Endothelial cell of umbilical vein (primary cell): ENCODE data around the gene C10orf71. TPM values are rescaled to one million over a fixed set of nuclear protein-coding genes. Genes with fewer than 3 reads are reported as not detected.

Experiments
- BruUV-seq: library from RNA; stranded (reverse); fragments of 400-500 nt; replicated peaks from 2 replicates; lab custom pipeline; 2021; lab: Mats Ljungman, UMichigan
- CTCF ChIA-PET: fragments of 300-600, 350-600 bp; sonication (Branson Sonifier 250); formaldehyde crosslinking; loops from one replicate; lab custom pipeline; 2021; ENCODE audit warnings: antibody characterized with exemption, inconsistent platforms; lab: Charles Lee
- POLR2A ChIA-PET: fragments of 300-600, 350-600 bp; sonication (Branson Sonifier 250); formaldehyde crosslinking; loops from one replicate; lab custom pipeline; 2021; ENCODE audit warnings: antibody characterized with exemption, inconsistent platforms; lab: Charles Lee
- DNase-seq: peaks from one replicate; pipeline ENCODE4 v3.0.0-alpha.2; 2011; ENCODE audit warnings: low read depth, low spot score
- FAIRE-seq: peaks from 2 replicates; lab custom pipeline; 2011; peaks lifted over from hg19 to GRCh38; lab: Jason Lieb, UNC
- H2AFZ ChIP-seq: 2 replicates; pipeline ENCODE4 v1.6.0; 2012; ENCODE audit warnings: low read depth, low read length, control low read depth, inconsistent platforms
- H3K27ac ChIP-seq: 2 replicates; pipeline ENCODE4 v1.5.1; 2011; ENCODE audit warnings: low read depth, mild to moderate bottlenecking, control low read depth, low read length, moderate library complexity; ENCODE audit not compliant: insufficient read depth
- H3K27me3 ChIP-seq, 2 experiments: 2 replicates each; pipeline versions ENCODE4 v1.6.0 to v1.6.1; 2011; ENCODE audit warnings: low read length in 2 of 2, mixed read lengths in 1 of 2; ENCODE audit not compliant: control insufficient read depth in 2 of 2, insufficient read depth in 2 of 2
- H3K36me3 ChIP-seq, 2 experiments: 2 replicates in 1 of 2; 3 replicates in 1 of 2; pipeline ENCODE4 v1.5.1; 2011; ENCODE audit warnings: low read length in 2 of 2, mild to moderate bottlenecking in 1 of 2, moderate library complexity in 1 of 2; ENCODE audit not compliant: control insufficient read depth in 2 of 2, insufficient read depth in 2 of 2; ENCODE audit errors: extremely low read depth in 1 of 2
- H3K4me1 ChIP-seq: 3 replicates; pipeline ENCODE4 v1.5.1; 2011; ENCODE audit warnings: mild to moderate bottlenecking, low read length; ENCODE audit not compliant: control insufficient read depth, insufficient read depth; ENCODE audit errors: extremely low read depth
- H3K4me2 ChIP-seq: 2 replicates; pipeline ENCODE4 v1.6.1; 2011; ENCODE audit warnings: low read length, control low read depth, mixed read lengths; ENCODE audit not compliant: insufficient read depth
- H3K4me3 ChIP-seq, 3 experiments: fragments of 200-600 bp in 1 of 3; sonication (generic), shearing (Covaris generic) in 1 of 3; replicated peaks in 1 of 3; 2 replicates each; pipeline ENCODE4 v1.5.1; 2011 to 2016; ENCODE audit warnings: control low read depth in 3 of 3, low read length in 3 of 3, mild to moderate bottlenecking in 2 of 3, inconsistent platforms in 1 of 3, low read depth in 1 of 3, moderate library complexity in 1 of 3; ENCODE audit not compliant: insufficient read depth in 1 of 3
- H3K79me2 ChIP-seq: 2 replicates; pipeline ENCODE4 v1.6.0; 2012; ENCODE audit warnings: low read length, inconsistent platforms; ENCODE audit not compliant: control insufficient read depth, insufficient read depth
- H3K9ac ChIP-seq: replicated peaks from 2 replicates; pipeline ENCODE3; 2011; ENCODE audit warnings: low read length, control low read depth; ENCODE audit not compliant: insufficient read depth; ENCODE audit errors: extremely low read depth
- H3K9me1 ChIP-seq: replicated peaks from 3 replicates; pipeline ENCODE4 v1.6.0; 2011; ENCODE audit warnings: mild to moderate bottlenecking, low read length; ENCODE audit not compliant: control insufficient read depth, insufficient read depth; ENCODE audit errors: extremely low read depth
- H3K9me3 ChIP-seq: replicated peaks from 2 replicates; pipeline ENCODE4 v1.5.1; 2012; ENCODE audit warnings: low read length, inconsistent platforms; ENCODE audit not compliant: control insufficient read depth, insufficient read depth
- H4K20me1 ChIP-seq: replicated peaks from 2 replicates; pipeline ENCODE3; 2011; ENCODE audit warnings: mild to moderate bottlenecking, low read length; ENCODE audit not compliant: control insufficient read depth, insufficient read depth; ENCODE audit errors: extremely low read depth
- CTCF ChIP-seq, 2 donors: IDR thresholded peaks; 1 replicate in 1 of 2; 2 replicates in 1 of 2; pipeline ENCODE4 v1.5.1; 2011; ENCODE audit warnings: low read length in 2 of 2, mild to moderate bottlenecking in 2 of 2, moderate library complexity in 2 of 2, control low read depth in 1 of 2, inconsistent platforms in 1 of 2, low read depth in 1 of 2; ENCODE audit not compliant: insufficient read depth in 1 of 2; ENCODE audit errors: extremely low read depth in 1 of 2
- EZH2 ChIP-seq: IDR thresholded peaks from 2 replicates; pipeline ENCODE4 v1.6.1; 2012; ENCODE audit warnings: borderline replicate concordance, low read depth, mild to moderate bottlenecking, moderate library complexity, low read length, inconsistent platforms; ENCODE audit not compliant: severe bottlenecking
- FOS ChIP-seq: IDR thresholded peaks from 2 replicates; pipeline ENCODE4 v1.6.1; 2011; ENCODE audit warnings: mild to moderate bottlenecking, low read length, moderate library complexity, borderline replicate concordance; ENCODE audit not compliant: insufficient read depth
- GATA2 ChIP-seq: IDR thresholded peaks from 2 replicates; pipeline ENCODE4 v1.7.0; 2011; ENCODE audit warnings: low read depth, mild to moderate bottlenecking, moderate library complexity, mixed read lengths, low read length; ENCODE audit not compliant: insufficient read length, insufficient read depth
- JUN ChIP-seq: IDR thresholded peaks from 2 replicates; pipeline ENCODE4 v1.6.1; 2011; ENCODE audit warnings: borderline replicate concordance, low read depth; ENCODE audit not compliant: insufficient read length, insufficient read depth
- MAX ChIP-seq: IDR thresholded peaks from 2 replicates; pipeline ENCODE4 v1.6.1; 2011; ENCODE audit not compliant: insufficient read depth, insufficient read length
- MYC ChIP-seq: IDR thresholded peaks from one replicate; pipeline ENCODE4 v1.6.1; 2011; ENCODE audit warnings: mild to moderate bottlenecking, low read depth, low read length
- POLR2A ChIP-seq: IDR thresholded peaks from 2 replicates; pipeline ENCODE4 v1.6.1; 2012; ENCODE audit warnings: low read depth, mild to moderate bottlenecking, control low read depth, low read length
- POLR2AphosphoS5 ChIP-seq: IDR thresholded peaks from 2 replicates; pipeline ENCODE4 v1.6.1; 2012; ENCODE audit warnings: low read depth, mild to moderate bottlenecking, control low read depth, low read length, moderate library complexity; ENCODE audit not compliant: insufficient read depth
- dilution Hi-C: fragments of 300-500 bp; cut with MboI; formaldehyde crosslinking; loops from one replicate; pipeline ENCODE4 v1.15.0; 2019; ENCODE audit warnings: low sequenced_read_pairs; ENCODE audit not compliant: extremely low pct_ligation_motif_present
- intact Hi-C: fragments of 100-400 bp; cut with micrococcal nuclease; formaldehyde crosslinking; loops from one replicate; pipeline ENCODE4 v1.10.0; 2022
- polyA plus RNA-seq, 4 experiments: library from polyadenylated mRNA; depleted of rRNA in 3 of 4; stranded (reverse) in 3 of 4; unstranded in 1 of 4; fragments of >200 nt; gene quantifications; 2 replicates each; pipeline versions ENCODE4 v1.2.1 to v1.2.3, GENCODE V29; 2011 to 2012; ENCODE audit warnings: missing spikeins in 1 of 4
- total RNA-seq: library from RNA; stranded (reverse); gene quantifications from 2 replicates; pipeline ENCODE4 v1.2.3, GENCODE V29; 2021

The C10orf71 gene
- total and polyA plus RNA-seq, 2 donors (not counting 3 experiments of a cell fraction or from before 2014, with no cell fraction given), result not detected

GRCh38 chr10:49284356-49284755 lies 14.6 kb upstream of the C10orf71 start:
- Histone ChIP-seq H3K27ac (no peak overlapping the region), H3K4me1 (no peaks in the 10 kb centered on the region), H3K27me3 (no peaks in the 10 kb centered on the region), H3K79me2 (no peaks in the 10 kb centered on the region), H3K36me3 (no peaks in the 10 kb centered on the region), H2AFZ (no peak overlapping the region), H3K4me3 (no peak overlapping the region), H3K9ac (no peak overlapping the region), H3K4me2 (no peak overlapping the region), H3K9me3 (no peaks in the 10 kb centered on the region), H3K9me1 (no peaks in the 10 kb centered on the region), H4K20me1 (no peaks in the 10 kb centered on the region)
- dilution Hi-C loops (no loop called here), intact Hi-C loops (no loop called here)
- ChIA-PET CTCF (no interaction called here), POLR2A (no interaction called here)
- BruUV-seq, result no TSS peak
- FAIRE-seq (no peak), DNase-seq (no peak)
- TF ChIP-seq GATA2, result no peak
- TF ChIP-seq FOS, result no peak

- FAIRE-seq, result no peak
- POLR2A ChIA-PET, result no interaction called here
Observed at GRCh38 chr10:49285232-49285631, 13.7 kb upstream of the C10orf71 start.

More at GRCh38 chr10:49285232-49285631, 13.7 kb upstream of the C10orf71 start:
- intact Hi-C loops, result no loop called here
- Histone ChIP-seq H3K79me2 (no peaks in the 10 kb centered on the region), H3K4me1 (no peaks in the 10 kb centered on the region), H3K36me3 (no peaks in the 10 kb centered on the region), H3K9me1 (no peaks in the 10 kb centered on the region), H3K4me3 (no peak overlapping the region), H3K27ac (no peak overlapping the region), H4K20me1 (no peaks in the 10 kb centered on the region), H3K9ac (no peak overlapping the region), H3K4me2 (no peak overlapping the region), H3K27me3 (no peaks in the 10 kb centered on the region), H3K9me3 (no peaks in the 10 kb centered on the region), H2AFZ (no peak overlapping the region)
- no peak for TF ChIP-seq JUN
- TF ChIP-seq MYC, result no peak
- TF ChIP-seq GATA2, result no peak
- no peak for TF ChIP-seq POLR2A
- no peak for TF ChIP-seq EZH2
- no peak for TF ChIP-seq FOS
- no peak for TF ChIP-seq POLR2AphosphoS5
- TF ChIP-seq MAX, result no peak
- TF ChIP-seq CTCF (IDR thresholded peaks at IDR 0.05; ENCODE audit: extremely low read depth in 1 of 2, insufficient read depth in 1 of 2, low read depth in 1 of 2, low read length in 2 of 2), result no peak
- DNase-seq, result no peak
- dilution Hi-C loops, result no loop called here
- BruUV-seq, result no TSS peak
- CTCF ChIA-PET, result no interaction called here
